Inflammatory macrophage (primary cell): ENCODE data around the gene LRRFIP1.

Experiments
- DNase-seq, 2 donors: peaks; one replicate each; pipeline ENCODE4 v3.0.0-alpha.2; 2020 to 2022

Gene LRRFIP1

DNA sequence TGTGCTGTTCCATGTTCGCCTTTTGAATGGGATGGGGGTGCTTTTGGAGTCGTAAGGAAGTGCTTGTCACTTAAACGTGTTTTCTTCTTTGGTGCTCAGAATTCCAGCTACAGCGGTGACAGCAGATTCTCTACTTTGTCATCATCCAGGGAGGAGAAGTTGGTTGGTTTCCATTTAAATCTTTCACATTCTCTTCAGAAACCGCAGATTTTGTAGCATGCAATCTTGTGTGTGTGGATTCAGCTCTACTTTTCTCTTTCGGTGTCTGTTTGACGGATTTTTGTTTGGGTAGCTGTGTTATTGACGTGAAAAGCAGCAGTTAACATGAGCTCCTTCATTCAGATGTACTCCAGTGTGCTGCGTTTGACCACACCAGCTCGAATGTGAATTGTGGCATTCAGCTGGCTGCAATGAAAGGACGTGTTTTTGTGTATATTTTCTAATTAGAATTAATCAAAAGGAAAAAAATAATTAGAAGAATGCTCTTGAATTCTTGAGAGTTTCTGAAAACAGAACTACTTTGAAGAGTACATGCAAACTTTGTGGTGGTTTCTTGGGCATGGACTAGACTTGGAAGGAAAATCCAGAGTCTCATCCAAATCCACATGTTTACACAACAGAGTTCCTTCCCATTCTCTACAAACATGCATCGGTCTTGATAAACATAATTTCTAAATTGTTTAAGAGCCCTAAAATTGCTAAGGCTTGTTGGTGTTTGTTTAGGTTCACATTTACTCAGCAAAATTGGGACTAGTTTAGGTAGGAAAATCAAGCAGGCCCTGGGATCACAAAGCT lies 102.5 kb downstream of the LRRFIP1 start:
- DNase-seq: no peak

DNA sequence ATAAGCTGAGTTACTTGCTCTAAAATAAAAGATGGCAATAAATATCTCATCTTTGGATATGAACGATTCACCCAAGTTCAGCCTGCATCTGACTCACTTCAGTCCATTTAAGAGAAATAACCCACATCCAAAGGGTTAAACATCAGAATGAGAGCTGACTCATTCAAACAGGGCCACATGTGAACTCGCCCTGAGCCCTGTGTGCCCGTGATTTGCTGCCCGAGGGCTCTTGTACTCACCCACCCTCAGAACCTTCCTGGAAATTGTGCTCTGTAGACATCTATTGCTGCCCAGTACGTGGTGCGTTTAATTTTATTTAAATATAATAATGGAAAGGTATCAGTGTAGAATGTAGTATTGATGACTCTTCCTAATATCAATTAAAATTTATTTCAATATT lies 104.3 kb downstream of the LRRFIP1 start:
- DNase-seq: peak; percentile 37 to 49

DNA sequence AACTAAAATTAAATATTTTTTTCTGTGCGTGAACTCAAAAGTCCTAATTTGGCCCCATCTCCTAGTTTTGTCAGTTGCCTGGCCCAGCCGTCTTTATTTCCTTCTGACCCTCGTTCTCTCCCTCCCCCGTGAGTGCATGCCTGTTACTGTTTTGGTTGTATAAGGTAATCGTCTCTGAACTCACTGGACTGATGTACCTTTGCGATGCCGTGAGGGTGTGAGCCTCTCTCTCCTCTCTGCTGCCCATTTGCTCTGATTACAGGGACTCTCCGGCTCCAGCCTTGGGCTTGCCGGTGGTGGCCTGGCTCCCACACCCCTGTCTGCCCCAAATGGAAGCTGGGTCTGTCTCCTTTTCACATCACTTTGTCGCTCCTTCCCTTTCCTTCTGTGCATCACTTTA lies 104.7 kb downstream of the LRRFIP1 start:
- DNase-seq: no peak

DNA sequence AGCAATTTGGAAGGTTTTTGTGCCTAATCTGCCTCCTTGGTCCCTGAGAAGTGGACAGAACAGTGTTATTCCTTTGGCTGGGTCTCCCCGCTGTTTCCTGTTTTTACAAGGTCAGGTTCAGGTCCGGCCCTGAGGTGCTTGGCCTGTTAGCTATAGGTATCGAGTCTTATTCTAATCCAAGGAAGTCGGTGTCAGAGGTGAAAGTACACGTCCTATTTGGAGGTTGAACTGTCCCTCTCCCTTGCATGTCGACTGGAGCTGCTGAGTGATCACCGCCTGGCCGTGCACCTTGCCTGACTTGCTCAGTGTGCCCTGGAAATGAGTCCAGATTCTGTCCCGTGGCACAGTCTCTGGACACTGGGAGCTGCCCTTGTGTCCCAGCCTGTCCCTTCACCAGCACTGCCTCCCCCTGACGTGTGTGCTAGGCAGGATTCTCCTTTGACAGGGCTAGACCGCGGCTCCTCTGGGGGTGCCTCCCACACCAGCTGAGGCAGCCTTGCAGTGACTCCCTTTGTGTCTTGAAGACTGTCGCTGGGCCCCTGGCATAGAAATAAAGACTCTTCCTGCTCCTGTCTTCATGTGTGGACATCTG lies 105.5 kb downstream of the LRRFIP1 start:
- DNase-seq: peak in 1 of 2 donors; percentile 19

DNA sequence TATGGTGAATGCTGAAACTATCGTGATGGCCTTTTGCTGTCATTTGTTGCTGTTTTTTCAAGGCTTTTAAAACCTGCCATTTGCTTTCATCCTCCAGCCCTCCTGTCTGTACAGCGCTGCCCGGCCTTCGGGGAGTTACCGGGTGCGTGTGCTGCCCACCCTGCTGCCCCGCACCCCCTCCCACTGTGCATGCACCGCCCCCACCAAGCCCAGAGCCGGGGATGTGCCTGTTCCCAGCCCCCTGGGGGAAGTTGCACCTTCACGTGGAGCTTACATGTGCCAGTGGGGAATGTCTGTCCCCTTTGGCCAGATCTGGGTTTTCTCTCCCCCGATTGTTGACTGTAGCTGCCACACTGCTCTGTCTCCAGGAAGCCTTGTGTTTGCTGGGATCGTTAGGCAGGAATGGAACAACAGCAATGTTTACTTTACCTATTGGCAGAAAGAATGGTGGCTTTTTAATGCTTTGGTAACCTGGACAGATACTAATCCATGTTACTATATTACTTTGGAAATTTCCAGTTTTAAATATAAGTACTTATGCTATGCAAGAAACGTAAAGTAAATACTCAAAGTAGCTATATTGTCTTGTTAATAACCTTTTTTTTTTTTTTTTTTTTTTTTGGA lies 106.4 kb downstream of the LRRFIP1 start:
- no peak for DNase-seq

DNA sequence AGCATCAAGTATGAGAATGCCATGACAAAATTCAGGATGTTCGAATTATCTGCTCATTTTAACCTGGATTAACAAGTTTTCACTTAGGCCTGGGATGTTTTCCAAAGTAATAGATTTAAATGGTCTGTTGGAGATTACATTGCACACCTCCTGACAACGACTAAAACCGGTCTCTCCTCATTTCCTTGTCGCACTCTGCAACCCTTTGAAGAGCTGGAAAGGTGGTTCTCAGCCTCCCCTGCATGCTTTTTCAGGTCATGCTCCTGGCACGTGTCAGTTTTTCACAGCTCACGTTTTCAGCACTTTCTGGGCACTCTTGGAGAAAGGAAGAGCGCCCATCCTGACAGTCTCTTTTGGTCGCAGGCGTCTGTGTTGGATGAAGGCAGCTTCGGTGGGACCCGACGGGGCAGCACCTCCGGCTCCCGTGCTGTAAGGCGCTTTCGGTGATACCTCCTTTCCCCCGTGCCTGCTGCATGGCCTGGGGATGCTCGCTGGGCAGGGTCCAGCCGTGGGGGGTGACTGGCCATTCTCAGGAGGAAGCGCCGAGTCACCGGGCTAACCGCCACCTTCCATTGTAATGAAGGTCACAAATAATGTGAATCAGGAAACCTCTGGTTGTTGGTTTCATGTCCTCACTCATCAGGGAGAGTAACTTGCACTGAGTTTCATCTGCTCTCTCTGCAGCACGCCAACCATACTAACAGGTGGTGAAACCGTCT lies 107.7 kb downstream of the LRRFIP1 start:
- DNase-seq: no peak

DNA sequence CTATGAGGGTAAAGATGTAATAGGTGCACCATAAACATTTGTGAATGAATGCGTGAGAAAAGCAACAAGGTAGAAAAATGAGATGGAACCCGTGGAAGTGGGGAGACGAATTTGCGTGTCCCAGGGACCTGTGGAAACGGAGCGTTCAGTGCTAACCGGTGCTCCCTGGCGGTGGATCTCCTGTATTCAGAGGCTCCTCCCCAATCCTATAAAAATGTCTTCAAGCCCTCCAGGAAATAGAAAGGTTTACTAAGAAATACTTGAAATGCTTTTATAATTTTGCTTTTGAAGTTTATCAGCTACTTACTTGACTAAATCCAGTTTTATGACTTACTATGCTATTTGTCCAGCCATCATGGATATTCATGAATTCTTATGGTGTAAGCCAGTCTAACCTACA lies 108.4 kb downstream of the LRRFIP1 start:
- no peak for DNase-seq

DNA sequence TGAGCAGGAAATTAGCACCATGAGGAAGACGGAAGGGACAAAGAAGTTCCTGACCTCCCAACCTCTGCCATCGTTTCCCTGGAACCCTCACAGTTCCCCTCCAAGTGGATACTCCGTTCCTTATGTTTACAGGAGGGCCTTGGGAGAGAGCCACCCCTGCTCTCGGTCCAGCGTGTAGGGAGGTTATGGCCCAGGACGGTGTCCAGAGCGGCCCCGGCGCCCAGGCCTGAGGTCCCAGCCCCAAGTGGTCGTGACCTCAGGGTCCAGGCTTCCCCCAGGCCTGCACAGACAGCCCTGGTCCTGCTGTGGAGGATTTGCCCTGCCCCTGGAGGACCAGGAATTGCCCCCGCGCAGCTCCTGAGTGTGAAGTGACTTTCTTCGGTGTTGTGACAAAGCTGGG lies 109.4 kb downstream of the LRRFIP1 start:
- no peak for DNase-seq

DNA sequence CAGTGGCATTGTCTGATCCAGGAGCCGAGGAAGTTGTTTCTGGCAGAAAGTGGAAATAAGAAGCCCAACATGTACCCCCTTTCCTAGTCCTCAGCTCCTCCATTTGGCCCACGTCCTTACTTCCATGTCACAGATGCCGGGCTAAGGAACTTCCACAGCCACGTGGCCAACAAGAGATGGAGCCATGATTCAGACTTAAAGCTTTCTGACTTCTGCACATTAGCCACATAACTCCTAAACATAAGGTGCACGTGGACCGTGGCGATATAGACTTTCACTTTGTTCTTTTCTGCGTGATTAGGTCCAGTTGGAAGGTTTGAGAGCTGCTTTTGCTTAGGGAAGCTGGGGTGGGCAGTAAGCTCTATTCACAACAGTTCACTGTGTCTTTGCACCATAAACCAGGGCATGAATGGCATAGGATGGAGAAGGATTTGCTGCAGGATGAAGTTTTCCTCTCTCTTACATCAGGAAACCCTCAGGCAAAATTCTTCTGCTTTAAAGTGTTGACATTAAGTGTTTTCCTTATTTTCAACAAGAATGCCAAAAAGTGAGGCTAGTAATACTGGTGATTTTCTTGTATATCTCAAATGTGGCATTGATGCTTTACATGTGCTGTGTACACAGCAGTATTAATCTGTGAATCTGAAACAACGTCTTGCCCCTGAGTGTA lies 109.9 kb downstream of the LRRFIP1 start:
- no peak for DNase-seq

DNA sequence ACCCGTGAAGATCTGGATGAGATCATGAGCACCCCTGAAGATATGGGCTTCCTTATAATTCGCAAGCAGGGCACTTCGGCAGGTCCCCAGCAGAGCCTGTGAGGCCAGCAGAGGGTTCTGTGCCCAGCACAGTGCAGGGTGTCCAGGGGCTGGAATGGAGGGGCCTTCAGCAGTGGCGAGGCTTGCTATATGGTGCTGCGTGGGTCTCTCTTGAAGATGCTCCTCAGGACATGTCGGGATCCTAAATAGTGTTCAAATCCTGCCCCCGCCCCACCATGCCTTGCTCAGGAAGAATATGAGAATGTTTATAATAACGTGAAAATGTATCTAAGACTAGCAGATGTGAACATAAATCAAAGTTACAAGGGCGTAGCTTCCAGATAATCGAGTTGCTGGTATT lies 110.9 kb downstream of the LRRFIP1 start:
- DNase-seq: no peak

DNA sequence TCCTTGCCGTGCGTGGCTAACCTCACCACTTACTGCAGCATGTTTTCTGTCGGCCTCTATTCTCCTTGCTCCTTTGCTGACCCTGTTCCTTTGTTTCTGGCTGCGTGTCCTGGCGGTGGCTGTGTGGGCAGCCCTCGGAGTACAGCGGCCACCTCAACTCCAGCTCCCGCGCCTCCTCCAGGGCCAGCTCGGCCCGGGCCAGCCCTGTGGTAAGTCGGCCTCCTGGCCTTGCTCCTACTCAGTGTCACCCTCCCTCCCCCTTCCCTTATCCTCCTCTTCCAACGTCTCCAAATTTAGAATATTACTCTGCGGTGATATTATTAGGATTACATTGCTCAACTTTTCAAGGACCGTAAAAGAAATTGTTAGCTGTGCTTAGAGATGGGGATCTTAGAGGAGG lies 111.7 kb downstream of the LRRFIP1 start:
- peak in 1 of 2 donors; percentile 51 for DNase-seq

DNA sequence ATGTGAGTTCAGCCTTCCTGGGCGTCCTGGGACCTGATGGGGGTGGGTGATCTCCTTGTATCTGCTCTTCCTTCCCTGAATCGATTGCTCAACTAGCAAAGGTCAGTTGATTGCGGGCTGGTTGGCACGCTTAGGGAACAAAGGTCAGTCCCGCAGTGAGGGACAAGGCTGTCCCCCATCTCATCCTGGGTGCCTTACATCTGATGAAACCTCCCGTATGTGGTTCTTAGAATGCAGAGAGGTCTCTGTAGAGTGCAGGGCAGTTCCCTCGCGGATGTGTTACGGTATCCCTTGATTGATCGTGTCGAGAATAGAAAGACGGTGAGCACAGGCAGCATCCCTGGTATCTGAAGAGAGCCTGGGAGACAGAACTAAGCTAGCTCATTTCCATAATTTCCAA lies 114.8 kb downstream of the LRRFIP1 start:
- DNase-seq: peak in 1 of 2 donors; percentile 52

DNA sequence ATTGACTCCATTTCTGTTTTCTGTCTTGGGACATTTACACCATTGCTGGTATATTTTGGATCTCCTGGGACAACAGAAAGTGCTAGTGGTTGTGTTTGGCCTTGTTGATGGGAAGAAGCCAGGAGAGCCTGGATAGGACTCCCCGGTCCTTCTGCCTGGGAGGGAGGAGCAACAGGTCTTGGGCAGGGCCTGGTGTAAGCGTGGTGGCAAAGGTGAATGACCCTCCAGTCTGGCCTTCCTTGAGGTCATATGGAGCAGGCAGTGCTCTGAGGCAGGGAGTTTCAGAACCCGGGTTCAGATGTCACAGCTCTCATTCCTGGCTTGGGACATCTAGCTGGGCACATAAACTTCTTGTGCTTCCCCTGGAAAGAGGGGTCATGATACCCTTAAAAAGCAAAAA lies 115.2 kb downstream of the LRRFIP1 start:
- DNase-seq: no peak

DNA sequence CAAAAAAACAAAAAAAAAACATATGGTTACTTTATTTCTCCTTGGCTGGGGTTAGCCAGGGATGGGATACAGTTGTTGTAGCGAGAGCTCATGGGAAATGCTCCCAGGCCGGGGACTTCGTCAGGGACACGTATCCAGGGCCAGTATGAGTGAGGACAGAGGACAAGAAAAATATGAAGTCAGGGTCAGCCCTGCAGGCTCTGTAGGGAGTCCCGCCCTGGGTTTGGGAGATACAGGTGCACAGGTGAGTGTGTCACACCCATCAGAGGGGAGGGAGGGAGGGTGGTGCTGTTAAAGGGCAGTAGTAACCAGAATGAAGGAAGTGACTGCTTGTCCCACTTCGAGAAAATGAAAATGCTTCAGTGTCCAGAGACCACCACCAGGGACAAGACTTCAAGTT lies 115.6 kb downstream of the LRRFIP1 start:
- DNase-seq: no peak

DNA sequence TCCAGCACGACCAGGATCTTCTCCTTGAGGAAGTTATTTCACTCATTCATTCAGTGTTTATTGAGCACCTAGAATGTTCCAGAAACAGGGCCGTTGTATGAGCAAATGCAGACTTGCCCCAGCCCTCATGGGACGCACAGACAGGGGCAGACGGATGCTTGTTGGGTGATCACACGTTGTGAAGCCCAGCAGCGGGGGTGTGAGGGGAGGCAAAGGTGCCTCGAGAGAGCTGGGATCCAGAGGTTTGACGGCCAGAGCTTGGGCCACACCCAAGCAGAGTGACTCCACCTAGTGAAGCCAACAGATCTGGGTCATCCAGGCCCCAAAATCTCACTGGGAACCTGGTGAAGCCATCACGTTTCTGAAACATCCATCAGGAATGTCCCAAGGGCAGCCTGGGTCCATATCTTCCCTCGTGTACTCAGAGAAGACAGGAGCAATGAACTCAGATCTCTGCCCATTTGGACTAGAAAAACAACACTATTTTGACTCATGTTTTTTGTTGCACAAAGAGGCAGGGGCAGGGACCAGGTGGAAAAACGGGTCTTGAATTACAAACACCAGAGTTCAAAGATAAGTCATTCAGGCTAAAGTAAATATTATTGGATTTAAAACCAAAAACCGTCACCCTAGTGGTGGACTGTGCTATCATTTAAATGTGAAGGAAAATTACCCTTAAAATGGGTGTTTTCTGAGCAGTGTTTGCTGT lies 116.3 kb downstream of the LRRFIP1 start:
- DNase-seq: no peak

DNA sequence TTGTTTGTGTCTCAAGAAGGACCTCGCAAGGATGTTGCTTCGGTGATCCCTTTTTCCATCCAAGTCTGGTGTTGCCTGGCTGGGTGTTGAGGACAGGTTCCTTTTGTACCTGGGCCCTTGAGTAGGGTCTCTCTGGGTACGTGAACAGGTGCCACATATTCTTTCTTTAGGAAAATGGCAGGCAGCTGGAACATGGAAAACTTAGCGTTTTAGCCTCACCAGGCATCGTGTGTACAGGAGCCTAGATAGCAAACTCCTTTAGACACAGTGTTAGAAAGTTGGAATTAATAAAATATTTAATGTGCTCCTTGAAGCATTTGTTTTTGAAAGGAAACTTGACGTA lies 116.9 kb downstream of the LRRFIP1 start:
- no peak for DNase-seq

DNA sequence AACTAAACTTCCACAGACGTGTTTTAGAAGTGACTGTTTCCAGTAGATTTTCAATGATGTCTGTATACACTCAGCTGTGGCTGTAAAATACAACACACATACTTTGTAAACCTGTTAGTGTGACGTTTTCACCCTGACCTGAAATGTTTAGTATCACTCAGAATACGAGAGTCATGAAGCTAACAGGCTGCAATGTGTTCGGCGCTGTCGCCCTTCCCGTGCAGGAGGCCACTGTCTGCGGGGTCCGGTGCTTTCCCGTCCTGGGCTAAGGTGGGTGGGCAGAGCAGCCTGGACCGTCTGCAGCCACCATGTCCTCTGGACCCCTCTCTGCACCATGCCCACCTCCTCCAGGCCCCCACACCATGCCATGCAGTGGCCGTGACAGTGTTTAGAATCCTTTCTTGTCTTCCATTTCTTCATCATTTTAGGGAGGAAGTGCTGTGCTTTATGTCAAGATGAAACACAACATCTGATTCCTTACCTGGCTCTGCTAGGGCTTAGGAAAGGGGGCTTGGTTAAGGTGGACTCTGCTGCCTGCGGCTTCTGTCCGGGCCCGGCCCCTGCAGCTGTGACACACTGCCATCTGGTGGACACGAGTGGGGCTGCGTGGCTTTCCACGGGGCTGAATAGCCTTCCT lies 117.3 kb downstream of the LRRFIP1 start:
- DNase-seq: peak; percentile 68 to 70

DNA sequence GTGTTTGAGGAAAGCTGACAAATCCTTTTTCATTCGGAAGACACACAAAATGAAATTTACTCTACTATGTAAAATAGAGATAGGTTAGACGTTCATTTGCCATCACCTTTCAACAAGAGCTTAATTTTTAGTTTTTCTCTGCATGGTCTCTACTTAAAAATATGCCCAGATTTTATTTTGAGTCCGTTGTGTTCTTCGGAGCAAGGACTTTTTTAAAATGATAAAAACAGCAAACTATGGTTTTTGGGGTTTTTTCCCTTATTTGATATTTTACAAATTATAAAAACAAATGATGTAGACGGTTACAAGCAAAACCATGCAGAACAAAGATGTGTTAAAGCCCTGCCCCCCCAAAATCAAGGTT lies 117.8 kb downstream of the LRRFIP1 start:
- DNase-seq: no peak

DNA sequence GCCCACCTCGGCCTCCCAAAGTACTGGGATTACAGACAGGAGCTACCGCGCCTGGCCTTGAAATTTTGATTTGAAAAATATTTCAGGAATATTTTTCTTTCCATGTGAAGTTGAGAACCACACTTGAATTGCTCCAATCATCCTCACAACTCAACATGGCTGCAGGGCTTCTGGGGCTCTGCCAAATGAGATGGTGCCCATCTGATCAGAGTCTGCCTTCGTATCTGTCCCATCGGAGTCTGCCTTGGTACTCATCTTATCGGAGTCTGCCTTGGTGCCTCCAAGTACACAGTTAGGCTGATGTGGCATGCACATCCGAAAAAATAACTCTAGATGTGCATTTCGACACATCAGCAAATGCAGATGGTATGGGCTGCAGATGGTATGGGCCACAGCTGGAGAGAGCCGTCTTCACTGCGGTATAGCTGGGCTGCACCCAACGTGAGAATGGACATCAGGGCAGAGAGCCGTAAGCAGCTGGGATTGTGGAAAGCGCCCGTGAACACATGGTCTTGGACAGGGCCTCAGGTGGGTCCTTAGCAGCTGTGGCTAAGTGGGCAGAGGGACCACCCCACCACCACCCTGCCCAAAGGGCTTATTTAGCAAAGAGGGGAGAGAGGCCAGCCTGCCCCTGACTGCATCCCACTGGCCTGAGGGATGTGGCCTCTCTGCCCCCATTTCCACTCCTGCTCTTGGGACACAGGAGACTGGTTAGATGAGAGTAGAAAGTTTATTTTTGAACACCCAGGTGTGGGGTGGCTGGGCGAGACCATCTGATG lies 119.1 kb downstream of the LRRFIP1 start:
- no peak for DNase-seq

DNA sequence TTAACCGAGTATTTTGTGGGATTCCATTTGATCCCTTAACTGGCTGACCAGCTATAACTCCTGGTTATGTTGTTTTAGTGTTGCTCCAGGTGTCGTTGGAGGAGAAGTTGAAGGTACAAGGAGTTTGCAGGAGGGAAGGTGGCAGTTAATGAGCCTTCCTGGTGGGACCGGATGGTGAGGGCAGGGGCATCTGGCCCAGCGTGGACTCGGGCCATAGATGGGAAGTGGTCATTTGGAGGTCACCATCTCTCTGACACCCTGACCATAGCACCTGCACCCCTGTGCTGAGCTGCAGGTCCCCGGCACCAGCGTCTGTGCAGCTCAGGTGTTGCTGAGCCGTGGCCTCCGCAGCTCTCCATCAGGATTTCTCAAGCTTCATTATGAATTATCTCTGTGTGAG lies 119.8 kb downstream of the LRRFIP1 start:
- DNase-seq: no peak

DNA sequence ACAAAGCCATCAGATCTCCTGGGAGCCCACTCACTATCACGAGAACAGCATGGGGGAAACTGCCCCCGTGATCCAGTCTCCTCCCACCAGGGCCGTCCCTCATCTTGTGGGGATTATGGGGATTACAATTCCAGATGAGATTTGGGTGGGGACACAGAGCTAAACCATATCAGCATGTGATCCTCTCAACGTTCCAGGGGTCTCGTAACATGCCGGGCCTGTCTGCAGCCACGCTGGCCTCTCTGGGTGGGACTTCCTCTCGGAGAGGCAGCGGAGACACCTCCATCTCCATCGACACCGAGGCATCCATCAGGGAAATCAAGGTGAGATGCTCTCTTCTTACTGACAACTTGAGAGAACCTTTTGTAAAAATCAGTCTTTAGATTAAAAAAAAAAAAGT lies 121.6 kb downstream of the LRRFIP1 start:
- no peak for DNase-seq
